Measurements from ENCODE around the gene PDHB.

The PDHB gene

GRCh38 chr3:58433400-58434167 lies at the start of gene PDHB:
TSS of gene PDHB (minus strand) at chr3:58433832. CDS start at chr3:58433809, 23 bp downstream.
- peak within 1 kb of the TSS; percentile 67 for H3K4me3 ChIP-seq (replicated peaks; ENCODE audit: low read depth, low read length)
- TF ChIP-seq, protein P1, sequence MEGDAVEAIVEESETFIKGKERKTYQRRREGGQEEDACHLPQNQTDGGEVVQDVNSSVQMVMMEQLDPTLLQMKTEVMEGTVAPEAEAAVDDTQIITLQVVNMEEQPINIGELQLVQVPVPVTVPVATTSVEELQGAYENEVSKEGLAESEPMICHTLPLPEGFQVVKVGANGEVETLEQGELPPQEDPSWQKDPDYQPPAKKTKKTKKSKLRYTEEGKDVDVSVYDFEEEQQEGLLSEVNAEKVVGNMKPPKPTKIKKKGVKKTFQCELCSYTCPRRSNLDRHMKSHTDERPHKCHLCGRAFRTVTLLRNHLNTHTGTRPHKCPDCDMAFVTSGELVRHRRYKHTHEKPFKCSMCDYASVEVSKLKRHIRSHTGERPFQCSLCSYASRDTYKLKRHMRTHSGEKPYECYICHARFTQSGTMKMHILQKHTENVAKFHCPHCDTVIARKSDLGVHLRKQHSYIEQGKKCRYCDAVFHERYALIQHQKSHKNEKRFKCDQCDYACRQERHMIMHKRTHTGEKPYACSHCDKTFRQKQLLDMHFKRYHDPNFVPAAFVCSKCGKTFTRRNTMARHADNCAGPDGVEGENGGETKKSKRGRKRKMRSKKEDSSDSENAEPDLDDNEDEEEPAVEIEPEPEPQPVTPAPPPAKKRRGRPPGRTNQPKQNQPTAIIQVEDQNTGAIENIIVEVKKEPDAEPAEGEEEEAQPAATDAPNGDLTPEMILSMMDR (IDR thresholded peaks at IDR 0.05; ENCODE audit: low read depth, low read length, missing control alignments) = no peak

GRCh38 chr3:58482917-58483636 lies 49.4 kb upstream of the PDHB start:
- no peak for DNase-seq (ENCODE audit: extremely low read depth, low read depth)
- TF ChIP-seq, protein P1 (IDR thresholded peaks at IDR 0.05; ENCODE audit: low read depth, low read length, missing control alignments) = no peak
- H3K4me3 ChIP-seq (replicated peaks; ENCODE audit: low read depth, low read length) = no peak overlapping the region

More at GRCh38 chr3:58433400-58434167, at the start of gene PDHB:
- peak; percentile 55 for DNase-seq (ENCODE audit: extremely low read depth, low read depth)

- no peak for DNase-seq (ENCODE audit: extremely low read depth, low read depth)
- TF ChIP-seq, protein P1 (IDR thresholded peaks at IDR 0.05; ENCODE audit: low read depth, low read length, missing control alignments) = no peak
- H3K4me3 ChIP-seq (replicated peaks; ENCODE audit: low read depth, low read length) = no peak overlapping the region
Observed at GRCh38 chr3:58480309-58480708, 46.7 kb upstream of the PDHB start.

DNA sequence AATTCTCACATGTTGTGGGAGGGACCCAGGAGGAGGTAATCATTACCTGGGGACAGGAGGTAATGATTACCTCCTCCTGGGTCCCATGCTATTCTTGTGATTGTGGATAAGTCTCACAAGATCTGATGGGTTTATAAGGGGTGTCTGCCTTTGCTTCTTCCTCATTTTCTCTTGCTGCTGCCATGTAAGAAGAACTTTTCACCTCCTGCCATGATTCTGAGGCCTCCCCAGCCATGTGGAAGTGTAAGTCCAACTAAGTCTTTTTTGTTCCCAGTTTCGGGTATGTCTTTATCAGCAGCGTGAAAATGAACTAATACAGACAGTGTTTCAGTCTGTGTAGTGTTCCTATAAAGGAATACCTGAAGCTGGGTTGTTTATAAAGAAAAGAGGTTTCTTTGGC lies 45.1 kb upstream of the PDHB start:
- no peak overlapping the region for H3K4me3 ChIP-seq (replicated peaks; ENCODE audit: low read depth, low read length)
- DNase-seq (ENCODE audit: extremely low read depth, low read depth) = no peak
- TF ChIP-seq, protein P1 (IDR thresholded peaks at IDR 0.05; ENCODE audit: low read depth, low read length, missing control alignments) = no peak

- TF ChIP-seq, protein P1 (IDR thresholded peaks at IDR 0.05; ENCODE audit: low read depth, low read length, missing control alignments) = no peak
- no peak for DNase-seq (ENCODE audit: extremely low read depth, low read depth)
- no peak overlapping the region for H3K4me3 ChIP-seq (replicated peaks; ENCODE audit: low read depth, low read length)
Observed at GRCh38 chr3:58474967-58475578, 41.4 kb upstream of the PDHB start.

- TF ChIP-seq, protein P1 (IDR thresholded peaks at IDR 0.05; ENCODE audit: low read depth, low read length, missing control alignments) = no peak
- no peak for DNase-seq (ENCODE audit: extremely low read depth, low read depth)
- H3K4me3 ChIP-seq (replicated peaks; ENCODE audit: low read depth, low read length) = no peak overlapping the region
Observed at GRCh38 chr3:58474348-58474911, 40.8 kb upstream of the PDHB start.
